Calu3 (cell line): Measurements from ENCODE around the gene ZP2. TPM values are rescaled to one million over a fixed set of nuclear protein-coding genes. Genes with fewer than 3 reads are reported as not detected.

Source experiments
- BruUV-seq: library from RNA; stranded (reverse); fragments of 400-500 nt; replicated peaks from 2 replicates; lab custom pipeline; 2021; lab: Mats Ljungman, UMichigan
- CTCF ChIA-PET: fragments of 300-600 bp; sonication (Branson Sonifier 250); formaldehyde crosslinking; loops from one replicate; lab custom pipeline; 2022; ENCODE audit warnings: antibody characterized with exemption; lab: Charles Lee
- DNase-seq: peaks from one replicate; pipeline ENCODE4 v3.0.0; 2022
- H3K27ac Mint-ChIP-seq: one replicate; pipeline ENCODE4 v1.8.0; 2022; ENCODE audit warnings: mixed read lengths; ENCODE audit not compliant: unreplicated experiment
- H3K27me3 Mint-ChIP-seq: one replicate; pipeline ENCODE4 v1.8.0; 2022; ENCODE audit warnings: mixed read lengths; ENCODE audit not compliant: unreplicated experiment
- H3K36me3 Mint-ChIP-seq: one replicate; pipeline ENCODE4 v1.8.0; 2022; ENCODE audit warnings: mild to moderate bottlenecking, moderate library complexity, mixed read lengths; ENCODE audit not compliant: insufficient read depth, unreplicated experiment
- H3K4me1 Mint-ChIP-seq: one replicate; pipeline ENCODE4 v1.8.0; 2022; ENCODE audit warnings: mild to moderate bottlenecking, low read depth, mixed read lengths; ENCODE audit not compliant: unreplicated experiment
- H3K4me3 Mint-ChIP-seq: one replicate; pipeline ENCODE4 v1.8.0; 2022; ENCODE audit warnings: mild to moderate bottlenecking, low read depth, moderate library complexity, mixed read lengths; ENCODE audit not compliant: unreplicated experiment
- H3K9me3 Mint-ChIP-seq: one replicate; pipeline ENCODE4 v1.8.0; 2022; ENCODE audit warnings: low read depth, mixed read lengths; ENCODE audit not compliant: unreplicated experiment
- intact Hi-C: fragments of 100-400 bp; cut with micrococcal nuclease; formaldehyde crosslinking; loops from one replicate; pipeline ENCODE4 v1.10.0; 2022; ENCODE audit not compliant: unreplicated experiment
- total RNA-seq: library from RNA; stranded (reverse); gene quantifications from 2 replicates; pipeline ENCODE4 v1.2.3, GENCODE V29; 2022
- TF ChIP-seq, protein P1 (sequence below): fragments of 200-600 bp; IDR thresholded peaks from one replicate; pipeline ENCODE4 v1.8.0; 2022; ENCODE audit warnings: antibody characterized with exemption; ENCODE audit not compliant: unreplicated experiment

The ZP2 gene
- total RNA-seq, 1 experiment from 2014 or later, result not detected

DNA sequence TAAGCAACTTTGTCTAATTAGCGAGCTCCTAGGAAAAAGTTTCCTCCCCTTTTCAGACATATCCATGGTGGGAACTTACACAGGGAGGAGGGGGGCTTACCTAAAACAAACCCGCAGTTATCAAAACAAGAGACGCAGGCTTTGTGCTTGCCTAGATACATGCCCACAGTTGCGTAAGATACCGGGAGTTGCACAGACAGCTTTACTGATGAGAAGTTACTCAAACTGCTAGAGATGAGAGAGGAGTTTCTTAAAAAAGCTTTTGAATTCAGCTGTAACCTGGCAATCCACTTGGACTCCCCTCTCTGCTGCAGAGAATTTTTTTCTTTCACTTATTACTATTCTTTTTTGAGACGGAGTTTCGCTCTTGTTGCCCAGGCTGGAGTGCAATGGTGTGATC is 6.8 kb upstream of the ZP2 start:
- TF ChIP-seq, protein P1, sequence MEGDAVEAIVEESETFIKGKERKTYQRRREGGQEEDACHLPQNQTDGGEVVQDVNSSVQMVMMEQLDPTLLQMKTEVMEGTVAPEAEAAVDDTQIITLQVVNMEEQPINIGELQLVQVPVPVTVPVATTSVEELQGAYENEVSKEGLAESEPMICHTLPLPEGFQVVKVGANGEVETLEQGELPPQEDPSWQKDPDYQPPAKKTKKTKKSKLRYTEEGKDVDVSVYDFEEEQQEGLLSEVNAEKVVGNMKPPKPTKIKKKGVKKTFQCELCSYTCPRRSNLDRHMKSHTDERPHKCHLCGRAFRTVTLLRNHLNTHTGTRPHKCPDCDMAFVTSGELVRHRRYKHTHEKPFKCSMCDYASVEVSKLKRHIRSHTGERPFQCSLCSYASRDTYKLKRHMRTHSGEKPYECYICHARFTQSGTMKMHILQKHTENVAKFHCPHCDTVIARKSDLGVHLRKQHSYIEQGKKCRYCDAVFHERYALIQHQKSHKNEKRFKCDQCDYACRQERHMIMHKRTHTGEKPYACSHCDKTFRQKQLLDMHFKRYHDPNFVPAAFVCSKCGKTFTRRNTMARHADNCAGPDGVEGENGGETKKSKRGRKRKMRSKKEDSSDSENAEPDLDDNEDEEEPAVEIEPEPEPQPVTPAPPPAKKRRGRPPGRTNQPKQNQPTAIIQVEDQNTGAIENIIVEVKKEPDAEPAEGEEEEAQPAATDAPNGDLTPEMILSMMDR, result no peak

GRCh38 chr16:21217121-21217520 is 5.7 kb upstream of the ZP2 start:
- H3K27me3 Mint-ChIP-seq, result no peaks in the 10 kb centered on the region
- TF ChIP-seq, protein P1, result no peak
- no TSS peak for BruUV-seq
- CTCF ChIA-PET, result interaction anchor here (0.7 kb wide), 1 partner anchor 1820 kb away, joined by 5 read pairs; no protein-coding TSS in a partner anchor
- no peak overlapping the region for H3K27ac Mint-ChIP-seq
- no peak for DNase-seq
- intact Hi-C loops, result no loop called here
- H3K4me3 Mint-ChIP-seq, result no peak overlapping the region
- H3K36me3 Mint-ChIP-seq, result no peaks in the 10 kb centered on the region
- H3K9me3 Mint-ChIP-seq, result no peaks in the 10 kb centered on the region
- H3K4me1 Mint-ChIP-seq, result peaks cover 9% of the 10 kb centered on the region

More for the DNA sequence above, 6.8 kb upstream of the ZP2 start:
- Mint-ChIP-seq H3K27me3 (no peaks in the 10 kb centered on the region), H3K9me3 (no peaks in the 10 kb centered on the region), H3K36me3 (no peaks in the 10 kb centered on the region), H3K4me1 (peaks cover 20% of the 10 kb centered on the region), H3K27ac (no peak overlapping the region), H3K4me3 (no peak overlapping the region)
- CTCF ChIA-PET, result no interaction called here
- BruUV-seq, result no TSS peak
- no peak for DNase-seq
- intact Hi-C loops, result no loop called here

- Mint-ChIP-seq H3K27me3 (no peaks in the 10 kb centered on the region), H3K4me1 (no peaks in the 10 kb centered on the region), H3K9me3 (no peaks in the 10 kb centered on the region), H3K27ac (no peak overlapping the region), H3K36me3 (no peaks in the 10 kb centered on the region), H3K4me3 (no peak overlapping the region)
- intact Hi-C loops, result no loop called here
- BruUV-seq, result no TSS peak
- DNase-seq, result no peak
- TF ChIP-seq, protein P1, result no peak
- CTCF ChIA-PET, result interaction anchor here (1.0 to 1.2 kb wide), 2 partner anchors 26 to 87 kb away, joined by 3 read pairs; no protein-coding TSS in a partner anchor
Measured at GRCh38 chr16:21214086-21214485, 2.7 kb upstream of the ZP2 start.

DNA sequence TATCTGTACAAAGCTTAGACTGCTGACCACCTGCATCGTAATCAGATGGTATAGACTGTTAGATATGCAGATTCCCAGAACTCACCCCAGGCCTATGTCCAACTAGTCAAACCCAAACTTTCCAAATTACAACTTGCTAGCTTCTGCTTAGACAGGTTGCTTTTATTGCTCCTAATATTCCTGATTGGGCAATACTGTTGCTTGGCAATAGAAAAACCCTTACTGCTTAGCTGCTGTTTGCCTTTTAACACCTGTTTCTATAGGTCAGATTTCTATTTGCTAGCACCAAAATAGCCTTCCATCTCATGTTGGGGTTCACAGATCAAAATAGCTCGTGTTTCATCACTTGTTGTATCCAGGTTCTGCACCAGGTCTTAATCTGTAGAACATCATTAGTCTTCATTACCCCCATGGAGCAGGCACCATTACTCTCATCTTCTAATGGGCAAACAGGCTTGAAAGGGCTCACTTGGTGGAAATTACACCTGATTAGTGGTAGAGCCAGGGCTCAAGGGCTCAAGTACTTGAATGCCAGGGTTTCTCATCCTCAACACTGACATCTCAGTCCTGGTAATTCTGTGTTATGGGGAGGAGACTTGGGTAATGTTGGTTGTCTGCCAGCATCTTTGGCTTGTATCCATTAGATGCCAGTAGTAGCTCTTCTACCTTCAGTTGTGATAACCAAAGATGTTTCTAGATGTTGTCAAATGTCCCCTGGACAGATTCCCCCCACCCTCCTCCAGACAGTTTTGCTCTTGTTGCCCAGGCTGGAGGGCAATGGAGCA is 2.7 kb downstream of the ZP2 start:
- Mint-ChIP-seq H3K27ac (no peak overlapping the region), H3K9me3 (no peaks in the 10 kb centered on the region), H3K27me3 (no peaks in the 10 kb centered on the region), H3K4me3 (no peak overlapping the region), H3K36me3 (no peaks in the 10 kb centered on the region), H3K4me1 (no peaks in the 10 kb centered on the region)
- intact Hi-C loops, result no loop called here
- DNase-seq, result no peak
- CTCF ChIA-PET, result interaction anchor here (0.6 kb wide), 1 partner anchor 87 kb away, joined by 3 read pairs; no protein-coding TSS in a partner anchor
- no TSS peak for BruUV-seq
- TF ChIP-seq, protein P1, result no peak
